T-helper 1 cell (primary cell): ENCODE results near the gene MXD3.

Source experiments
- DNase-seq, 5 donors: peaks; one replicate each; pipeline ENCODE4 v3.0.0-alpha.2; 2012 to 2020

The MXD3 gene

GRCh38 chr5:177302354-177303110 lies 9.2 kb downstream of the MXD3 start:
- no peak for DNase-seq

- no peak for DNase-seq
Measured at GRCh38 chr5:177301503-177302165, 10.1 kb downstream of the MXD3 start.

GRCh38 chr5:177300951-177301350 lies 10.7 kb downstream of the MXD3 start:
- DNase-seq, result no peak

- DNase-seq, result peak in 4 of 5 donors; percentile 43 to 65 (median 56)
Measured at GRCh38 chr5:177300236-177300880, 11.3 kb downstream of the MXD3 start.

- DNase-seq, result no peak
Measured at GRCh38 chr5:177299697-177300096, 12.0 kb downstream of the MXD3 start.

- DNase-seq, result no peak
Measured at GRCh38 chr5:177297922-177298321, 13.8 kb downstream of the MXD3 start.

- DNase-seq, result no peak
Measured at GRCh38 chr5:177296581-177296980, 15.1 kb downstream of the MXD3 start.

- no peak for DNase-seq
Measured at GRCh38 chr5:177295924-177296323, 15.8 kb downstream of the MXD3 start.

- DNase-seq, result no peak
Measured at GRCh38 chr5:177294632-177295031, 17.1 kb downstream of the MXD3 start.

GRCh38 chr5:177293819-177294581 lies 17.7 kb downstream of the MXD3 start:
- DNase-seq, result no peak

GRCh38 chr5:177291735-177292134 lies 20.0 kb downstream of the MXD3 start:
- DNase-seq, result no peak

GRCh38 chr5:177290816-177291596 lies 20.7 kb downstream of the MXD3 start:
- DNase-seq, result no peak

- DNase-seq, result no peak
Measured at GRCh38 chr5:177288191-177288590, 23.5 kb downstream of the MXD3 start.

- DNase-seq, result no peak
Measured at GRCh38 chr5:177276886-177277285, 34.8 kb downstream of the MXD3 start.

- no peak for DNase-seq
Measured at GRCh38 chr5:177275883-177276282, 35.8 kb downstream of the MXD3 start.

GRCh38 chr5:177271113-177271512 lies 40.6 kb downstream of the MXD3 start:
- DNase-seq, result no peak

- DNase-seq, result no peak
Measured at GRCh38 chr5:177270653-177271052, 41.0 kb downstream of the MXD3 start.

GRCh38 chr5:177269976-177270375 lies 41.7 kb downstream of the MXD3 start:
- DNase-seq, result no peak

GRCh38 chr5:177269232-177269895 lies 42.3 kb downstream of the MXD3 start:
- no peak for DNase-seq

- DNase-seq, result no peak
Measured at GRCh38 chr5:177265395-177265794, 46.3 kb downstream of the MXD3 start.

- DNase-seq, result no peak
Measured at GRCh38 chr5:177264178-177264577, 47.5 kb downstream of the MXD3 start.

GRCh38 chr5:177261510-177261909 lies 50.2 kb downstream of the MXD3 start:
- DNase-seq, result no peak
